22Rv1 (cell line): Measurements from ENCODE around the gene SCN8A.
"Not testable (repeated sequence)": the region's sequence is repeated elsewhere in the genome, so short reads cannot be mapped to it uniquely, and the experiment has no call there.

Experiments used
- H3K27ac ChIP-seq: fragments of 450-650 bp; 2 replicates; pipeline ENCODE4 v1.5.1; 2017
- ZFX ChIP-seq: fragments of 450-650 bp; IDR thresholded peaks from 2 replicates; pipeline ENCODE4 v1.6.1; 2017; ENCODE audit warnings: antibody characterized with exemption, borderline replicate concordance
- TF ChIP-seq, protein P1 (sequence below): fragments of 450-650 bp; IDR thresholded peaks from 2 replicates; pipeline ENCODE4 v1.5.1; 2017; ENCODE audit warnings: mild to moderate bottlenecking

SCN8A gene

GRCh38 chr12:51600721-51601120, 9.7 kb downstream of the SCN8A start:
- H3K27ac ChIP-seq = no peak overlapping the region
- TF ChIP-seq, protein P1, sequence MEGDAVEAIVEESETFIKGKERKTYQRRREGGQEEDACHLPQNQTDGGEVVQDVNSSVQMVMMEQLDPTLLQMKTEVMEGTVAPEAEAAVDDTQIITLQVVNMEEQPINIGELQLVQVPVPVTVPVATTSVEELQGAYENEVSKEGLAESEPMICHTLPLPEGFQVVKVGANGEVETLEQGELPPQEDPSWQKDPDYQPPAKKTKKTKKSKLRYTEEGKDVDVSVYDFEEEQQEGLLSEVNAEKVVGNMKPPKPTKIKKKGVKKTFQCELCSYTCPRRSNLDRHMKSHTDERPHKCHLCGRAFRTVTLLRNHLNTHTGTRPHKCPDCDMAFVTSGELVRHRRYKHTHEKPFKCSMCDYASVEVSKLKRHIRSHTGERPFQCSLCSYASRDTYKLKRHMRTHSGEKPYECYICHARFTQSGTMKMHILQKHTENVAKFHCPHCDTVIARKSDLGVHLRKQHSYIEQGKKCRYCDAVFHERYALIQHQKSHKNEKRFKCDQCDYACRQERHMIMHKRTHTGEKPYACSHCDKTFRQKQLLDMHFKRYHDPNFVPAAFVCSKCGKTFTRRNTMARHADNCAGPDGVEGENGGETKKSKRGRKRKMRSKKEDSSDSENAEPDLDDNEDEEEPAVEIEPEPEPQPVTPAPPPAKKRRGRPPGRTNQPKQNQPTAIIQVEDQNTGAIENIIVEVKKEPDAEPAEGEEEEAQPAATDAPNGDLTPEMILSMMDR = no peak
- TF ChIP-seq ZFX = no peak

- TF ChIP-seq ZFX = no peak
- TF ChIP-seq, protein P1 = no peak
- H3K27ac ChIP-seq = no peak overlapping the region
Observed at GRCh38 chr12:51601241-51601640, 10.2 kb downstream of the SCN8A start.

DNA sequence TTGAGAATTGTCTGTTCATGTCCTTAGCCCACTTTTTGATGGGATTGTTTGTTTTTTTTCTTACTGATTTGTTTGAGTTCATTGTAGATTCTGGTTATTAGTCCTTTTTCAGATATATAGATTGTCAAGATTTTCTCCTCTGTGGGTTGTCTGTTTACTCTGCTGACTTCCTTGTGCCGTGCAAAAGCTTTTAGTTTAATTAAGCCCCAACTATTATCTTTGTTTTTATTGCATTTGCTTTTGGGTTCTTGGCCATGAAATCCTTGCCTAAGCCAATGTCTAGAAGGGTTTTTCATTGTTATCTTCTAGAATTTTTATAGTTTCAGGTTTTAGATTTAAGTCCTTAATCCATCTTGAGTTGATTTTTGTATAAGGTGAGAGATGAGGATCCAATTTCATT, 14.9 kb downstream of the SCN8A start:
- H3K27ac ChIP-seq = not testable (repeated sequence)

DNA sequence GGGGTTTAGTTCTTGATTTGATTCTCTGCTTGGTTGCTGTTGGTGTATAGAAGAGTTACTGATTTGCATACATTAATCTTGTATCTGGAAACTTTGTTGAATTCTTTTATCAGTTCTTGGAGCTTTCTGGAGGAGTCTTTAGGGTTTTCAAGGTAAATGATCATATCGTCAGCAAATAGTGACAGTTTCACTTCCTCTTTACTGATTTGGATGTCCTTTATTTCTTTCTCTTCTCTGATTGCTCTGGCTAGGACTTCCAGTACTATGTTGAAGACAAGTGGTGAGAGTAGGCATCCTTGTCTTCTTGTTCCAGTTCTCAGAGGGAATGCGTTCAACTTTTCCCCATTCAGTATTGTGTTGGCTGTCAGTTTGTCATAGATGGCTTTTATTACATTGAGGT, 16.2 kb downstream of the SCN8A start:
- not testable (repeated sequence) for H3K27ac ChIP-seq

DNA sequence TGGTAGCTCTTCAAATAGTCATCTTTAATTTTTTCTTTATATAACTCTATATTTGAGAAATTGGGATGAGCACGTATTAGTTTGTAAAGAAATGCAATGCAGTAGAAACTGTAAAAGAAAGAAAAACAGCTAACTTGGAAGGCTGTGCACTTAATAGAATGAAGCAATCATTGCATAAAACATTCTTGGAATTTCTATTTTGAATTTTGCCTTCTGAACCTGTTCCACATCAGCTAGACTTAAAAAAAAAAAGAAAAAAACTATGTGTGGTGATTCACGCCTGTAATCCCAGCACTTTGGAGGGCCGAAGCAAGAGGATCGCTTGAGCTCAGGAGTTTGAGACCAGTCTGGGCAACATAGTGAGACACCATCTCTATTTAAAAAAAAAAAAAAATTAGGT, 29.4 kb downstream of the SCN8A start:
- TF ChIP-seq ZFX = no peak
- TF ChIP-seq, protein P1 = no peak
- no peak overlapping the region for H3K27ac ChIP-seq

- no peak overlapping the region for H3K27ac ChIP-seq
- TF ChIP-seq, protein P1 = no peak
- TF ChIP-seq ZFX = no peak
Observed at GRCh38 chr12:51621156-51621922, 30.3 kb downstream of the SCN8A start.

- no peak overlapping the region for H3K27ac ChIP-seq
- no peak for TF ChIP-seq ZFX
- TF ChIP-seq, protein P1 = no peak
Observed at GRCh38 chr12:51622564-51622963, 31.5 kb downstream of the SCN8A start.

- TF ChIP-seq, protein P1 = no peak
- TF ChIP-seq ZFX = no peak
- H3K27ac ChIP-seq = no peak overlapping the region
Observed at GRCh38 chr12:51625370-51625769, 34.3 kb downstream of the SCN8A start.
